HEK293 (cell line): ENCODE data around the gene PHACTR3.

Experiments
- MZF1 ChIP-seq: fragments of 450-650 bp; formaldehyde crosslinking; IDR thresholded peaks from 2 replicates; pipeline ENCODE4 v1.5.1; 2017; ENCODE audit warnings: missing biosample characterization, missing genetic modification characterization, borderline replicate concordance
- ZNF202 ChIP-seq: fragments of 450-650 bp; formaldehyde crosslinking; IDR thresholded peaks from 2 replicates; pipeline ENCODE4 v1.5.1; 2016; ENCODE audit warnings: missing biosample characterization, missing genetic modification characterization, borderline replicate concordance
- ZNF239 ChIP-seq: fragments of 450-650 bp; formaldehyde crosslinking; IDR thresholded peaks from 2 replicates; pipeline ENCODE4 v1.5.1; 2016; ENCODE audit warnings: missing biosample characterization, missing genetic modification characterization
- ZNF621 ChIP-seq: fragments of 450-650 bp; formaldehyde crosslinking; IDR thresholded peaks from 2 replicates; pipeline ENCODE4 v1.5.1; 2017; ENCODE audit warnings: missing biosample characterization, missing genetic modification characterization
- ZNF768 ChIP-seq: fragments of 450-650 bp; formaldehyde crosslinking; IDR thresholded peaks from 2 replicates; pipeline ENCODE4 v1.5.1; 2018; ENCODE audit warnings: missing biosample characterization, mild to moderate bottlenecking, missing genetic modification characterization
- TF ChIP-seq, protein P1 (sequence below): fragments of 450-650 bp; formaldehyde crosslinking; IDR thresholded peaks from 2 replicates; pipeline ENCODE4 v1.5.1; 2016; ENCODE audit warnings: missing biosample characterization, missing genetic modification characterization
- TF ChIP-seq, protein P2 (sequence below): fragments of 450-650 bp; formaldehyde crosslinking; IDR thresholded peaks from 2 replicates; pipeline ENCODE4 v1.5.1; 2016; ENCODE audit warnings: missing biosample characterization, missing genetic modification characterization
- TF ChIP-seq, protein P3 (sequence below): fragments of 450-650 bp; formaldehyde crosslinking; IDR thresholded peaks from 2 replicates; pipeline ENCODE4 v1.5.1; 2016; ENCODE audit warnings: missing biosample characterization, missing genetic modification characterization
- TF ChIP-seq, protein P4 (sequence below): fragments of 450-650 bp; formaldehyde crosslinking; IDR thresholded peaks from 2 replicates; pipeline ENCODE4 v1.5.1; 2016; ENCODE audit warnings: missing biosample characterization, missing genetic modification characterization
- TF ChIP-seq, protein P5 (sequence below): fragments of 450-650 bp; formaldehyde crosslinking; conservative IDR thresholded peaks from 2 replicates; pipeline ENCODE4 v1.5.1; 2016; ENCODE audit warnings: low read depth, missing biosample characterization, missing genetic modification characterization

GRCh38 chr20:59559863-59560262 lies 44.5 kb upstream of the PHACTR3 start:
- TF ChIP-seq, protein P1, sequence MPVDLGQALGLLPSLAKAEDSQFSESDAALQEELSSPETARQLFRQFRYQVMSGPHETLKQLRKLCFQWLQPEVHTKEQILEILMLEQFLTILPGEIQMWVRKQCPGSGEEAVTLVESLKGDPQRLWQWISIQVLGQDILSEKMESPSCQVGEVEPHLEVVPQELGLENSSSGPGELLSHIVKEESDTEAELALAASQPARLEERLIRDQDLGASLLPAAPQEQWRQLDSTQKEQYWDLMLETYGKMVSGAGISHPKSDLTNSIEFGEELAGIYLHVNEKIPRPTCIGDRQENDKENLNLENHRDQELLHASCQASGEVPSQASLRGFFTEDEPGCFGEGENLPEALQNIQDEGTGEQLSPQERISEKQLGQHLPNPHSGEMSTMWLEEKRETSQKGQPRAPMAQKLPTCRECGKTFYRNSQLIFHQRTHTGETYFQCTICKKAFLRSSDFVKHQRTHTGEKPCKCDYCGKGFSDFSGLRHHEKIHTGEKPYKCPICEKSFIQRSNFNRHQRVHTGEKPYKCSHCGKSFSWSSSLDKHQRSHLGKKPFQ (tag by site-specific recombination): no peak
- TF ChIP-seq ZNF202 (tag by site-specific recombination) (no peak), ZNF768 (tag by site-specific recombination) (no peak), ZNF239 (no peak), ZNF621 (no peak), MZF1 (tag by site-specific recombination) (no peak)
- TF ChIP-seq, protein P2, sequence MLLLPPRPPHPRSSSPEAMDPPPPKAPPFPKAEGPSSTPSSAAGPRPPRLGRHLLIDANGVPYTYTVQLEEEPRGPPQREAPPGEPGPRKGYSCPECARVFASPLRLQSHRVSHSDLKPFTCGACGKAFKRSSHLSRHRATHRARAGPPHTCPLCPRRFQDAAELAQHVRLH (tag by site-specific recombination): no peak
- TF ChIP-seq, protein P3, sequence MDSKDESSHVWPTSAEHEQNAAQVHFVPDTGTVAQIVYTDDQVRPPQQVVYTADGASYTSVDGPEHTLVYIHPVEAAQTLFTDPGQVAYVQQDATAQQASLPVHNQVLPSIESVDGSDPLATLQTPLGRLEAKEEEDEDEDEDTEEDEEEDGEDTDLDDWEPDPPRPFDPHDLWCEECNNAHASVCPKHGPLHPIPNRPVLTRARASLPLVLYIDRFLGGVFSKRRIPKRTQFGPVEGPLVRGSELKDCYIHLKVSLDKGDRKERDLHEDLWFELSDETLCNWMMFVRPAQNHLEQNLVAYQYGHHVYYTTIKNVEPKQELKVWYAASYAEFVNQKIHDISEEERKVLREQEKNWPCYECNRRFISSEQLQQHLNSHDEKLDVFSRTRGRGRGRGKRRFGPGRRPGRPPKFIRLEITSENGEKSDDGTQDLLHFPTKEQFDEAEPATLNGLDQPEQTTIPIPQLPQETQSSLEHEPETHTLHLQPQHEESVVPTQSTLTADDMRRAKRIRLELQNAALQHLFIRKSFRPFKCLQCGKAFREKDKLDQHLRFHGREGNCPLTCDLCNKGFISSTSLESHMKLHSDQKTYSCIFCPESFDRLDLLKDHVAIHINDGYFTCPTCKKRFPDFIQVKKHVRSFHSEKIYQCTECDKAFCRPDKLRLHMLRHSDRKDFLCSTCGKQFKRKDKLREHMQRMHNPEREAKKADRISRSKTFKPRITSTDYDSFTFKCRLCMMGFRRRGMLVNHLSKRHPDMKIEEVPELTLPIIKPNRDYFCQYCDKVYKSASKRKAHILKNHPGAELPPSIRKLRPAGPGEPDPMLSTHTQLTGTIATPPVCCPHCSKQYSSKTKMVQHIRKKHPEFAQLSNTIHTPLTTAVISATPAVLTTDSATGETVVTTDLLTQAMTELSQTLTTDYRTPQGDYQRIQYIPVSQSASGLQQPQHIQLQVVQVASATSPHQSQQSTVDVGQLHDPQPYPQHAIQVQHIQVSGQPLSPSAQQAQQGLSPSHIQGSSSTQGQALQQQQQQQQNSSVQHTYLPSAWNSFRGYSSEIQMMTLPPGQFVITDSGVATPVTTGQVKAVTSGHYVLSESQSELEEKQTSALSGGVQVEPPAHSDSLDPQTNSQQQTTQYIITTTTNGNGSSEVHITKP: no peak
- TF ChIP-seq, protein P4, sequence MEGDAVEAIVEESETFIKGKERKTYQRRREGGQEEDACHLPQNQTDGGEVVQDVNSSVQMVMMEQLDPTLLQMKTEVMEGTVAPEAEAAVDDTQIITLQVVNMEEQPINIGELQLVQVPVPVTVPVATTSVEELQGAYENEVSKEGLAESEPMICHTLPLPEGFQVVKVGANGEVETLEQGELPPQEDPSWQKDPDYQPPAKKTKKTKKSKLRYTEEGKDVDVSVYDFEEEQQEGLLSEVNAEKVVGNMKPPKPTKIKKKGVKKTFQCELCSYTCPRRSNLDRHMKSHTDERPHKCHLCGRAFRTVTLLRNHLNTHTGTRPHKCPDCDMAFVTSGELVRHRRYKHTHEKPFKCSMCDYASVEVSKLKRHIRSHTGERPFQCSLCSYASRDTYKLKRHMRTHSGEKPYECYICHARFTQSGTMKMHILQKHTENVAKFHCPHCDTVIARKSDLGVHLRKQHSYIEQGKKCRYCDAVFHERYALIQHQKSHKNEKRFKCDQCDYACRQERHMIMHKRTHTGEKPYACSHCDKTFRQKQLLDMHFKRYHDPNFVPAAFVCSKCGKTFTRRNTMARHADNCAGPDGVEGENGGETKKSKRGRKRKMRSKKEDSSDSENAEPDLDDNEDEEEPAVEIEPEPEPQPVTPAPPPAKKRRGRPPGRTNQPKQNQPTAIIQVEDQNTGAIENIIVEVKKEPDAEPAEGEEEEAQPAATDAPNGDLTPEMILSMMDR: no peak
- TF ChIP-seq, protein P5, sequence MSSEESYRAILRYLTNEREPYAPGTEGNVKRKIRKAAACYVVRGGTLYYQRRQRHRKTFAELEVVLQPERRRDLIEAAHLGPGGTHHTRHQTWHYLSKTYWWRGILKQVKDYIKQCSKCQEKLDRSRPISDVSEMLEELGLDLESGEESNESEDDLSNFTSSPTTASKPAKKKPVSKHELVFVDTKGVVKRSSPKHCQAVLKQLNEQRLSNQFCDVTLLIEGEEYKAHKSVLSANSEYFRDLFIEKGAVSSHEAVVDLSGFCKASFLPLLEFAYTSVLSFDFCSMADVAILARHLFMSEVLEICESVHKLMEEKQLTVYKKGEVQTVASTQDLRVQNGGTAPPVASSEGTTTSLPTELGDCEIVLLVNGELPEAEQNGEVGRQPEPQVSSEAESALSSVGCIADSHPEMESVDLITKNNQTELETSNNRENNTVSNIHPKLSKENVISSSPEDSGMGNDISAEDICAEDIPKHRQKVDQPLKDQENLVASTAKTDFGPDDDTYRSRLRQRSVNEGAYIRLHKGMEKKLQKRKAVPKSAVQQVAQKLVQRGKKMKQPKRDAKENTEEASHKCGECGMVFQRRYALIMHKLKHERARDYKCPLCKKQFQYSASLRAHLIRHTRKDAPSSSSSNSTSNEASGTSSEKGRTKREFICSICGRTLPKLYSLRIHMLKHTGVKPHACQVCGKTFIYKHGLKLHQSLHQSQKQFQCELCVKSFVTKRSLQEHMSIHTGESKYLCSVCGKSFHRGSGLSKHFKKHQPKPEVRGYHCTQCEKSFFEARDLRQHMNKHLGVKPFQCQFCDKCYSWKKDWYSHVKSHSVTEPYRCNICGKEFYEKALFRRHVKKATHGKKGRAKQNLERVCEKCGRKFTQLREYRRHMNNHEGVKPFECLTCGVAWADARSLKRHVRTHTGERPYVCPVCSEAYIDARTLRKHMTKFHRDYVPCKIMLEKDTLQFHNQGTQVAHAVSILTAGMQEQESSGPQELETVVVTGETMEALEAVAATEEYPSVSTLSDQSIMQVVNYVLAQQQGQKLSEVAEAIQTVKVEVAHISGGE (tag by site-specific recombination): no peak
